Measurements from ENCODE around the gene NEU4. TPM values are rescaled to one million over a fixed set of nuclear protein-coding genes. Genes with fewer than 3 reads are reported as not detected.
"Not testable (repeated sequence)": the region's sequence is repeated elsewhere in the genome, so short reads cannot be mapped to it uniquely, and the experiment has no call there.

The NEU4 gene
- total RNA-seq, 2 experiments from 2014 or later, result 0.84 TPM; not detected in 1

DNA sequence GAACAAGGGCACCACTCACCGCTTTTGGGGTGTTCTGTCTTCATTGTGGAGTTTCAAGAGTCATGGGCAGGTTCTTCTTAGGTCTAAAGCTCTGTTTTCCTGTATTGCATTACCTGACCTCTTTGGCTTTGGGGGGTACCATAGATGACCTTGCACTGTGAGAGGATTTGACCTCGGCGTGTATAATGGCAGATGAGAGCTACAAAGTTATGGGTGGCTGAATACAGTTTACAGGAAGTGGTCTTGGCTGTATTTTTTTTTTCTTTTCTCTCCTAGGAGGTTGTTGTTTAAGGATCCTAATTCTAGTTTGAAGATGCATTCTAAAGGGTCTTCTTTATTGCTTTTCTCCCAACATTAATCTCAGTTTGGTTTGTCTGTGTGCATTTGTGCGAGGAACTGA, 20.9 kb upstream of the NEU4 start:
- intact Hi-C loops (cut with micrococcal nuclease; ENCODE audit: unreplicated experiment), result no loop called here
- Histone ChIP-seq H3K79me2 (ENCODE audit: insufficient read depth, low read depth, low read length) (no peaks in the 10 kb centered on the region), H3K9me2 (ENCODE audit: insufficient read depth, low read length) (no peaks in the 10 kb centered on the region), H3K4me3 (ENCODE audit: low read depth, low read length, poor library complexity, severe bottlenecking) (no peak overlapping the region), H3K27ac (ENCODE audit: low read depth, low read length, poor library complexity, severe bottlenecking) (no peak overlapping the region), H4K20me1 (ENCODE audit: insufficient read depth, low read length) (no peaks in the 10 kb centered on the region), H3K36me3 (ENCODE audit: insufficient read depth, low read length) (no peaks in the 10 kb centered on the region; the same call in 1 of the 2 replicates), H3K4me1 (ENCODE audit: insufficient read depth, low read length, poor library complexity, severe bottlenecking) (peaks cover 10% of the 10 kb centered on the region), H3K9me3 (ENCODE audit: low read length) (peaks cover 28% of the 10 kb centered on the region), H3K4me2 (ENCODE audit: low read length) (peak overlapping the region; percentile 5; the same call in 1 of the 2 replicates), H2AFZ (ENCODE audit: low read length) (peak overlapping the region; percentile 34; the same call in 1 of the 2 replicates)
- CTCF ChIA-PET (ENCODE audit: unreplicated experiment), result no interaction called here
- POLR2A ChIA-PET, result interaction anchor here (0.6 kb wide), 1 partner anchor 772 kb away, joined by 3 read pairs; no protein-coding TSS in a partner anchor
- BruUV-seq (replicated peaks), result no TSS peak
- TF ChIP-seq, protein P1, sequence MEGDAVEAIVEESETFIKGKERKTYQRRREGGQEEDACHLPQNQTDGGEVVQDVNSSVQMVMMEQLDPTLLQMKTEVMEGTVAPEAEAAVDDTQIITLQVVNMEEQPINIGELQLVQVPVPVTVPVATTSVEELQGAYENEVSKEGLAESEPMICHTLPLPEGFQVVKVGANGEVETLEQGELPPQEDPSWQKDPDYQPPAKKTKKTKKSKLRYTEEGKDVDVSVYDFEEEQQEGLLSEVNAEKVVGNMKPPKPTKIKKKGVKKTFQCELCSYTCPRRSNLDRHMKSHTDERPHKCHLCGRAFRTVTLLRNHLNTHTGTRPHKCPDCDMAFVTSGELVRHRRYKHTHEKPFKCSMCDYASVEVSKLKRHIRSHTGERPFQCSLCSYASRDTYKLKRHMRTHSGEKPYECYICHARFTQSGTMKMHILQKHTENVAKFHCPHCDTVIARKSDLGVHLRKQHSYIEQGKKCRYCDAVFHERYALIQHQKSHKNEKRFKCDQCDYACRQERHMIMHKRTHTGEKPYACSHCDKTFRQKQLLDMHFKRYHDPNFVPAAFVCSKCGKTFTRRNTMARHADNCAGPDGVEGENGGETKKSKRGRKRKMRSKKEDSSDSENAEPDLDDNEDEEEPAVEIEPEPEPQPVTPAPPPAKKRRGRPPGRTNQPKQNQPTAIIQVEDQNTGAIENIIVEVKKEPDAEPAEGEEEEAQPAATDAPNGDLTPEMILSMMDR (conservative IDR thresholded peaks at IDR 0.05; ENCODE audit: low read length), result no peak
- no peak for TF ChIP-seq EZH2phosphoT487 (IDR thresholded peaks at IDR 0.05; ENCODE audit: borderline replicate concordance, low read depth, low read length)
- peak; percentile 12 for DNase-seq (ENCODE audit: low spot score)

DNA sequence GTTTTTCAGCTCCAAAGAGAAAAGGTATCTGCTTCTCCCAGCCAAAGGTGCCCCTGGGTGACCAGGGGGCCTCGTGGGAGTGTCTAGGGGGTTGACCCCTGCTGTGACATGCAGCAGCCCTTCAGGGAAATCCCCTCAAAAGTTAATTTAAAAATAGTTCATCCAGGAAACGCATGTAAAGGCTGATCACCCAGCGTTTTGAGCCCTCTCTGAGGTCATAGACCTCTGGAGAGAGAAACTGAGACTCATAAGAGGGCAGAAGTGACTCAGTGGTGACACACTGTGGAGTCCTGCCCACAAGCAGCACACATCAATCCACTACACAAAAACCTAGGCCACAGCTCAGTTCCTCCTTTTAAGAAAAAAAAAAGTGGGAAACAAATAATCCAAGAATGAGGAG, 20.4 kb upstream of the NEU4 start:
- Histone ChIP-seq H3K9me2 (ENCODE audit: insufficient read depth, low read length) (no peaks in the 10 kb centered on the region), H3K4me2 (ENCODE audit: low read length) (peak overlapping the region; percentile 5; the same call in 1 of the 2 replicates), H3K4me3 (ENCODE audit: low read depth, low read length, poor library complexity, severe bottlenecking) (no peak overlapping the region), H3K36me3 (ENCODE audit: insufficient read depth, low read length) (no peaks in the 10 kb centered on the region; the same call in 1 of the 2 replicates), H3K79me2 (ENCODE audit: insufficient read depth, low read depth, low read length) (no peaks in the 10 kb centered on the region), H2AFZ (ENCODE audit: low read length) (peak overlapping the region; percentile 34; the same call in 1 of the 2 replicates), H4K20me1 (ENCODE audit: insufficient read depth, low read length) (no peaks in the 10 kb centered on the region), H3K9me3 (ENCODE audit: low read length) (peaks cover 27% of the 10 kb centered on the region), H3K27ac (ENCODE audit: low read depth, low read length, poor library complexity, severe bottlenecking) (no peak overlapping the region), H3K4me1 (ENCODE audit: insufficient read depth, low read length, poor library complexity, severe bottlenecking) (peaks cover 10% of the 10 kb centered on the region)
- CTCF ChIA-PET (ENCODE audit: unreplicated experiment), result no interaction called here
- peak; percentile 23 for DNase-seq (ENCODE audit: low spot score)
- TF ChIP-seq EZH2phosphoT487 (IDR thresholded peaks at IDR 0.05; ENCODE audit: borderline replicate concordance, low read depth, low read length), result no peak
- TF ChIP-seq, protein P1 (conservative IDR thresholded peaks at IDR 0.05; ENCODE audit: low read length), result 0 out of 2 replicates have a peak, but pooled peaks have one; percentile 20
- POLR2A ChIA-PET, result interaction anchor here (0.6 kb wide), 1 partner anchor 772 kb away, joined by 3 read pairs; no protein-coding TSS in a partner anchor
- no TSS peak for BruUV-seq (replicated peaks)
- intact Hi-C loops (cut with micrococcal nuclease; ENCODE audit: unreplicated experiment), result no loop called here

DNA sequence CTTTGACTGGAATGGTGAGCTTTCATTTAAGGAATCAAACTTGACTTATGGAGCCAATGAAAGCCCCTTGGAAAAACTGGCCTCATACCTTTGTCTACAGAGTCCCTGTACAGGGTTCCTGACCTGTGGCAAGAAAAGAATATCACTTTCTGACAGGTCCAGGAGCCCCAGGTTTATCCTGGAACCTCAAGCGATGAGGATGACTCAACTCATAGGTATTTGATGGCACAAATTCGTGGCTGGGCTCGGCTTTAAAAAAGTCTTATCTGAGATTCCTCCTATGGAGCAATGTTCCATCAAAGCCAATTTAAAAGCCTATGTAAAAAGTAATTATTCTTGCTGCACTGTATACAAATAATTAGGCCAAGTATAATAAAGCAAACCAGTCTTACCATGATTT, 17.6 kb upstream of the NEU4 start:
- H2AFZ ChIP-seq (ENCODE audit: low read length); H3K9me2 ChIP-seq (ENCODE audit: insufficient read depth, low read length); BruUV-seq (replicated peaks); H4K20me1 ChIP-seq (ENCODE audit: insufficient read depth, low read length); H3K36me3 ChIP-seq (ENCODE audit: insufficient read depth, low read length); H3K4me3 ChIP-seq (ENCODE audit: low read depth, low read length, poor library complexity, severe bottlenecking); H3K27ac ChIP-seq (ENCODE audit: low read depth, low read length, poor library complexity, severe bottlenecking); H3K4me1 ChIP-seq (ENCODE audit: insufficient read depth, low read length, poor library complexity, severe bottlenecking); CTCF ChIA-PET (ENCODE audit: unreplicated experiment); POLR2A ChIA-PET; H3K79me2 ChIP-seq (ENCODE audit: insufficient read depth, low read depth, low read length); intact Hi-C loops (cut with micrococcal nuclease; ENCODE audit: unreplicated experiment); DNase-seq (ENCODE audit: low spot score); H3K4me2 ChIP-seq (ENCODE audit: low read length): not testable (repeated sequence)
- peaks cover 27% of the 10 kb centered on the region for H3K9me3 ChIP-seq (ENCODE audit: low read length)

Measured in OCI-LY7 (cell line).